Measurements from ENCODE around the gene UST.
"Not testable (repeated sequence)": the region's sequence is repeated elsewhere in the genome, so short reads cannot be mapped to it uniquely, and the experiment has no call there.

The UST gene

GRCh38 chr6:149094156-149094555 is 347.3 kb downstream of the UST start:
- no peak for TF ChIP-seq CTCF (IDR thresholded peaks at IDR 0.05; ENCODE audit: low read depth, low read length)
- H3K9me3 ChIP-seq, result no peaks in the 10 kb centered on the region; the same call in 1 of the 2 replicates
- no peaks in the 10 kb centered on the region for H3K36me3 ChIP-seq
- no peak for DNase-seq
- H3K27me3 ChIP-seq, result no peaks in the 10 kb centered on the region
- H3K4me1 ChIP-seq, result no peaks in the 10 kb centered on the region
- no peak overlapping the region for H3K4me3 ChIP-seq (ENCODE audit: low read depth, low read length)

- H3K9me3 ChIP-seq, result no peaks in the 10 kb centered on the region; the same call in 1 of the 2 replicates
- no peaks in the 10 kb centered on the region for H3K4me1 ChIP-seq
- TF ChIP-seq CTCF (IDR thresholded peaks at IDR 0.05; ENCODE audit: low read depth, low read length), result no peak
- no peaks in the 10 kb centered on the region for H3K27me3 ChIP-seq
- H3K4me3 ChIP-seq (ENCODE audit: low read depth, low read length), result no peak overlapping the region
- no peaks in the 10 kb centered on the region for H3K36me3 ChIP-seq
- no peak for DNase-seq
These were observed 348.1 kb downstream of the UST start for GRCh38 chr6:149094934-149095351.

- no peaks in the 10 kb centered on the region for H3K36me3 ChIP-seq
- TF ChIP-seq CTCF (IDR thresholded peaks at IDR 0.05; ENCODE audit: low read depth, low read length), result no peak
- H3K9me3 ChIP-seq, result no peaks in the 10 kb centered on the region; the same call in 1 of the 2 replicates
- H3K4me1 ChIP-seq, result no peaks in the 10 kb centered on the region
- DNase-seq, result no peak
- H3K4me3 ChIP-seq (ENCODE audit: low read depth, low read length), result no peak overlapping the region
- H3K27me3 ChIP-seq, result no peaks in the 10 kb centered on the region
These were observed 349.0 kb downstream of the UST start for GRCh38 chr6:149095842-149096241.

- TF ChIP-seq CTCF (IDR thresholded peaks at IDR 0.05; ENCODE audit: low read depth, low read length), result no peak
- Histone ChIP-seq H3K4me1 (no peaks in the 10 kb centered on the region), H3K36me3 (no peaks in the 10 kb centered on the region), H3K4me3 (ENCODE audit: low read depth, low read length) (no peak overlapping the region), H3K27me3 (no peaks in the 10 kb centered on the region), H3K9me3 (no peaks in the 10 kb centered on the region; the same call in 1 of the 2 replicates)
- no peak for DNase-seq
These were observed 351.0 kb downstream of the UST start for GRCh38 chr6:149097794-149098193.

GRCh38 chr6:149098700-149099276 is 352.0 kb downstream of the UST start:
- DNase-seq, result no peak
- Histone ChIP-seq H3K36me3 (no peaks in the 10 kb centered on the region), H3K9me3 (no peaks in the 10 kb centered on the region; the same call in 1 of the 2 replicates), H3K27me3 (no peaks in the 10 kb centered on the region), H3K4me1 (no peaks in the 10 kb centered on the region), H3K4me3 (ENCODE audit: low read depth, low read length) (no peak overlapping the region)
- TF ChIP-seq CTCF (IDR thresholded peaks at IDR 0.05; ENCODE audit: low read depth, low read length), result no peak

GRCh38 chr6:149102324-149102723 is 355.5 kb downstream of the UST start:
- no peak for TF ChIP-seq CTCF (IDR thresholded peaks at IDR 0.05; ENCODE audit: low read depth, low read length)
- H3K36me3 ChIP-seq, result no peaks in the 10 kb centered on the region
- H3K9me3 ChIP-seq, result no peaks in the 10 kb centered on the region; the same call in 1 of the 2 replicates
- no peak for DNase-seq
- no peaks in the 10 kb centered on the region for H3K4me1 ChIP-seq
- no peaks in the 10 kb centered on the region for H3K27me3 ChIP-seq
- H3K4me3 ChIP-seq (ENCODE audit: low read depth, low read length), result no peak overlapping the region

- H3K9me3 ChIP-seq; H3K4me3 ChIP-seq (ENCODE audit: low read depth, low read length); H3K27me3 ChIP-seq; H3K4me1 ChIP-seq; DNase-seq; H3K36me3 ChIP-seq: not testable (repeated sequence)
These were observed 357.1 kb downstream of the UST start for GRCh38 chr6:149103950-149104349.

All from BE2C (cell line).